NCI-H526 (cell line): ENCODE results near the gene KPRP.

ENCODE experiments used
- DNase-seq, 2 experiments: peaks; one replicate each; lab custom pipeline; 2025; lab: John Stamatoyannopoulos, UW

Gene KPRP

GRCh38 chr1:152770411-152770810 is 12.6 kb downstream of the KPRP start:
- DNase-seq = no peak

GRCh38 chr1:152774875-152775274 is 17.1 kb downstream of the KPRP start, which contains the start of gene LCE1F:
LCE1F (plus strand) TSS chr1:152775140; CDS start chr1:152776372, 1,232 bp downstream.
- DNase-seq = no peak

GRCh38 chr1:152776361-152776760 is 18.5 kb downstream of the KPRP start:
- DNase-seq = no peak

- peak in 1 of 2 experiments; percentile 61 for DNase-seq
Observed at GRCh38 chr1:152777510-152778137, 19.8 kb downstream of the KPRP start.

- DNase-seq = no peak
Observed at GRCh38 chr1:152783095-152783494, 25.3 kb downstream of the KPRP start.

GRCh38 chr1:152786077-152786476 is 28.3 kb downstream of the KPRP start, which contains the start of gene LCE1E:
LCE1E (plus strand) TSS chr1:152786257; CDS start chr1:152787300, 1,043 bp downstream.
- peak in 1 of 2 experiments; percentile 41 for DNase-seq

- DNase-seq = no peak
Observed at GRCh38 chr1:152795686-152796085, 37.9 kb downstream of the KPRP start.

- DNase-seq = no peak
Observed at GRCh38 chr1:152796421-152796820, 38.6 kb downstream of the KPRP start, which contains the start of gene LCE1D. LCE1D (plus strand) TSS chr1:152796721; CDS start chr1:152797795, 1,074 bp downstream.

- DNase-seq = no peak
Observed at GRCh38 chr1:152801333-152801732, 43.5 kb downstream of the KPRP start.

- no peak for DNase-seq
Observed at GRCh38 chr1:152806576-152806975, 48.8 kb downstream of the KPRP start, which contains the start of gene LCE1C. LCE1C (minus strand) TSS chr1:152806651; CDS start chr1:152805478, 1,173 bp downstream.

GRCh38 chr1:152811050-152811449 is 53.2 kb downstream of the KPRP start:
- DNase-seq = no peak
